Hepatocyte (in vitro differentiated cells): ENCODE results near the gene BICD1.

Experiments used
- EZH2 ChIP-seq: fragments of 200-600 bp; sonication (generic); IDR thresholded peaks from 2 replicates; pipeline ENCODE4 v1.6.1; 2016; ENCODE audit warnings: antibody characterized with exemption, mild to moderate bottlenecking, borderline replicate concordance
- EZH2phosphoT487 ChIP-seq: fragments of 200-600 bp; sonication (generic); IDR thresholded peaks from one replicate; pipeline ENCODE4 v1.6.1; 2018; ENCODE audit warnings: antibody characterized with exemption, mild to moderate bottlenecking, low read depth, moderate library complexity; ENCODE audit not compliant: unreplicated experiment, severe bottlenecking
- TF ChIP-seq, protein P1 (sequence below): fragments of 200-600 bp; sonication (generic); IDR thresholded peaks from 2 replicates; pipeline ENCODE4 v1.5.1; 2016; ENCODE audit warnings: antibody characterized with exemption, mild to moderate bottlenecking; ENCODE audit not compliant: poor library complexity

DNA sequence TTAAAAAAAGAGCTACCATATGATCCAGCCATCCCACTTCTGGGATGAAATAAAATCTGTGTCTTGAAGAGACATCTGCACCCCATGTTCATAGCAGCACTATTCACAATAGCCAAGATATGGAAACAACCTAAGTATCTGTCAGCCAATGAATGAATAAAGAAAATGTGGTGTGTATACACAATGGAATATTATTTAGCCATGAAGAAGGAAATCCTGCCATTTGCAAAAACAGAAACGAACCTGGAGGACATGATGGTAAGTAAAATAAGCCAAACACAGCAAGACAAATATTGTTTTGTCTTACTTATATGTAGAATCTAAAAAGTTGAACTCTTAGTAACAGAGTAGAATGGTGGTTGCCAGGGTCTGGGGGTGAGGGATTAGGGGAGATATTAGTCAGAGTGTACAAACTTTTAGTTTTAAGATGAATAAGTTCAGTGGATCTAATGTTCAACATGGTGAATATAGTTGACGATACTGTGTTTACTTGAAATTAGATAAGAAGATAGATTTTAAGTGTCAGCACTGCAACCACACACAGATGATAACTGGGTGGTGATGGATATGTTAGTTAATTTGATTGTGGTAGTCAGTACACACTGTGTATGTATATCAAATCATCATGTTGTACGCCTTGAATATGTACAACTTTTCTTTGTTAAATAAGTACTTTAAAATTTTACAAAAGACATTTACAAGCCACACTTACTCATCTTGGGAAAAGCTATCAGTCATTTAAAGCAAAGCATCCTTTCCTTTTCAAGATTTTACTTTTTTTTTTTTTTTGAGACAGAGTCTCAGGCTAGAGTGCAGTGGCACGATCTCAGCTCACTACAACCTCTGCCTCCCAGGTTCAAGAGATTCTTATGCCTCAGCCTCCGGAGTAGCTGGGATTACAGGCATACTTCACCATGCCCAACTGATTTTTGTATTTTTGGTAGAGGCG is 89.9 kb downstream of the BICD1 start:
- TF ChIP-seq, protein P1, sequence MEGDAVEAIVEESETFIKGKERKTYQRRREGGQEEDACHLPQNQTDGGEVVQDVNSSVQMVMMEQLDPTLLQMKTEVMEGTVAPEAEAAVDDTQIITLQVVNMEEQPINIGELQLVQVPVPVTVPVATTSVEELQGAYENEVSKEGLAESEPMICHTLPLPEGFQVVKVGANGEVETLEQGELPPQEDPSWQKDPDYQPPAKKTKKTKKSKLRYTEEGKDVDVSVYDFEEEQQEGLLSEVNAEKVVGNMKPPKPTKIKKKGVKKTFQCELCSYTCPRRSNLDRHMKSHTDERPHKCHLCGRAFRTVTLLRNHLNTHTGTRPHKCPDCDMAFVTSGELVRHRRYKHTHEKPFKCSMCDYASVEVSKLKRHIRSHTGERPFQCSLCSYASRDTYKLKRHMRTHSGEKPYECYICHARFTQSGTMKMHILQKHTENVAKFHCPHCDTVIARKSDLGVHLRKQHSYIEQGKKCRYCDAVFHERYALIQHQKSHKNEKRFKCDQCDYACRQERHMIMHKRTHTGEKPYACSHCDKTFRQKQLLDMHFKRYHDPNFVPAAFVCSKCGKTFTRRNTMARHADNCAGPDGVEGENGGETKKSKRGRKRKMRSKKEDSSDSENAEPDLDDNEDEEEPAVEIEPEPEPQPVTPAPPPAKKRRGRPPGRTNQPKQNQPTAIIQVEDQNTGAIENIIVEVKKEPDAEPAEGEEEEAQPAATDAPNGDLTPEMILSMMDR = no peak
- TF ChIP-seq EZH2 (no peak), EZH2phosphoT487 (no peak)
